HG03103 (cell line): Measurements from ENCODE around the gene MRPL22.
"Not testable (repeated sequence)": the region's sequence is repeated elsewhere in the genome, so short reads cannot be mapped to it uniquely, and the experiment has no call there.

Experiments
- ATAC-seq: cut with Tn5 transposase; IDR thresholded peaks from one replicate; pipeline ENCODE4 v1.9.1; 2021; ENCODE audit warnings: low read depth; ENCODE audit not compliant: unreplicated experiment

Gene MRPL22

DNA sequence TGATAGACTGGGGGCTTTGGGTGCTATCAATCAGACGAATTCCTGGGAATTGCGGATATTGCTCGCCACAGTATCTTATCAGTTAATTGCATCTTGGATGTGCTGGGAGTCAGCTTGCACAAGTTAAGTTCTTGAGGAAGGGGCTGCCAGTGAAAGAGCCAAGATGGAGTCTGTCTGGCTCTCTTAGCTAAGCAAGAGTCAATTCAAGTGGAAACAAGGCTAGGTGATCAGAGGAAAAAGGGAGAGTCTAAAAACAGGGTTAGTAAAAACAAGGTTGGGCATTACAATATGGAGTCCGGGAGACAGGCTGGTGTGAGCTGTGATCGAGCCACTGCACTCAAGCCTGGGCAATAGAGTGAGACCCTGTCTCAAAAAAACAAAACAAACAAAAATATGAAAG is 1.5 kb upstream of the MRPL22 start:
- not testable (repeated sequence) for ATAC-seq

GRCh38 chr5:154940375-154940771 is 500 bp upstream of the MRPL22 start:
- no peak for ATAC-seq

DNA sequence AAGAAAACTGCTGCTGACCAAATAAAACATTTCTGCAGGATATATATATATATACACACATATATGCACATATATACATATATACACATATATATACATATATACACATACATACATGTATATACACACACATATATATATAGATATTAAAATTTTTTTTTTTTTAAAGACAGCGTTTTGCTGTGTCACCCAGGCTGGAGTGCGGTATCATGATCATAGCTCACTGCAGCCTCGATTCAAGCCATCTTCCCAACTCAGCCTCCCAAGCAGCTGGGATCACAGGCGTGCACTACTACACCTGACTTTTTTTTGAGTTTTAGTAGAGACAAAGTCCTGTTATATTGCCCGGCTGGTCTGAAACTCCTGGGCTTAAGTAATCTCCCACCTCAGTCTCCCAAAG is 2.7 kb downstream of the MRPL22 start:
- ATAC-seq = no peak

GRCh38 chr5:154944716-154945115 is 3.8 kb downstream of the MRPL22 start:
- ATAC-seq = no peak

- no peak for ATAC-seq
Measured at GRCh38 chr5:154945695-154946301, 4.9 kb downstream of the MRPL22 start.

DNA sequence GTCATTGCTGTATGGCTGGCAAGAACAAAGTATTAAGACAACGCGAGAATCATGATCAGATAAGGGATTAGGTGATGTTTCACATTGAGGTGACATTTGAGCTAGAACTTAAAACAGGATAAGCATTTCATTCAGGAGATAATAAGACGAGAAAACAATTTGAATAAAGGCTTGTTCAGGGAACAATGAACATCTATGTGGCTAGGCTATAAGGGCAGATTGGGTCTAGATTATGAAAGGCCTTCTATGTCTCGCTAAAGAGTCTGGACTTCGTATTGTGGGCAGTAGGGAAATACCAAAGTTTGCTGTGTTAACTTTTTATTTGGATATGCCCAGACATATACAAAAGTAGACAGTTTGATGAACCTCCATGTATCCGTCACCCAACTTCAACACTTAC is 6.9 kb downstream of the MRPL22 start:
- ATAC-seq = no peak

DNA sequence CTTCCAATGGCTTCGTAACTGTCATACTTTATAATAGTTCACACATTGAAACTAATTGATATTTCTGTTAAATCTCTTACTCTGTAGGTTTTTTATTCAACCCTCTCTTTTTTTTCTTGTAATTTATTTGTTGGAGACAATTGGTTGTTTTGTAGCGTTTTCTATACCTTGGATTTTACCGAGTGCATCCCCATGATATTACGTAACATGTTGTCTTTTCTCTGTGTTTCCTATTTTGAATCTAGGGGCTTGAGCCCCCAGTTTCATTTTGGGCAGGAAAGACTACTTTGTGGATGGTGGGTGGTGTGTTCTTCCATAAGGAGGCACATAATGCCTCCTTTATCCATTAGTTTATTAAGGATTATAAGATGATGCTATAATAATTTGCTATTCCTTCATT is 7.4 kb downstream of the MRPL22 start:
- no peak for ATAC-seq

DNA sequence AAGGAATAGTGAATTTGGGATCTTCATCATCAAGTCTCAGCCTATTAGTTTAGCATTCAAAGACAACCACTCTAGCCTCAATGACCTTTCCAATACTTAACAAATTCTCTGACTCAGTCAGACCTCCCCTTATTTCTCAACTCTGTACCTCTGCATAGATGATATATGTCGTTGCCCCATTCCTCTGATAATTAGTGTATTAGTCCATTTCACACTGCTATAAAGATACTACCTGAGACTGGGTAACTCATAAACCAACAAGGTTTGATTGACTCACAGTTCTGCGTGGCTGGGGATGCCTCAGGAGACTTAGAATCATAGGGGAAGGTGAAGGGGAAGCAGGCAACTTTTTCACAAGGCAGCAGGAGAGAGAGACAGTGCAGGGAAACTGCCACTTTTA is 8.9 kb downstream of the MRPL22 start:
- ATAC-seq = no peak

DNA sequence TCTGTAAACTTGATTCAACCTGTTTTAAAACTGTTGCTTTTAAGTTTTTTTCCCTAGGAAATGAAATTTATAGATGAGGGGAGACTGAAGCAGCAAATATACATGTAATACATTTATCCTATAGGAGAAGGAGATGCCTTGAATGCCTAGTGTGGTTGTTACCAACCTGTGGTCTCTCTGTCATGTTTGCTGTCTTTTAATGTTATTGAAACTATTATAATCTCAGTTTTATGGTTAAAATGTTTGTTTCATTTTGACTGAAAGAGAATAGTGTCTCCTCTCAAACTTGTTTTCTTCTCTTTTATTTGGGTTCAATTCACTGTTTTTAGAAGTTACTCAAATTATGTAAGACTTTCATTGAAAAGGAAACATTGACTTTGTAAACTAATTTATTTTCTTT is 15.8 kb downstream of the MRPL22 start:
- no peak for ATAC-seq

GRCh38 chr5:154962494-154962893 is 21.6 kb downstream of the MRPL22 start:
- ATAC-seq = peak; percentile 98

DNA sequence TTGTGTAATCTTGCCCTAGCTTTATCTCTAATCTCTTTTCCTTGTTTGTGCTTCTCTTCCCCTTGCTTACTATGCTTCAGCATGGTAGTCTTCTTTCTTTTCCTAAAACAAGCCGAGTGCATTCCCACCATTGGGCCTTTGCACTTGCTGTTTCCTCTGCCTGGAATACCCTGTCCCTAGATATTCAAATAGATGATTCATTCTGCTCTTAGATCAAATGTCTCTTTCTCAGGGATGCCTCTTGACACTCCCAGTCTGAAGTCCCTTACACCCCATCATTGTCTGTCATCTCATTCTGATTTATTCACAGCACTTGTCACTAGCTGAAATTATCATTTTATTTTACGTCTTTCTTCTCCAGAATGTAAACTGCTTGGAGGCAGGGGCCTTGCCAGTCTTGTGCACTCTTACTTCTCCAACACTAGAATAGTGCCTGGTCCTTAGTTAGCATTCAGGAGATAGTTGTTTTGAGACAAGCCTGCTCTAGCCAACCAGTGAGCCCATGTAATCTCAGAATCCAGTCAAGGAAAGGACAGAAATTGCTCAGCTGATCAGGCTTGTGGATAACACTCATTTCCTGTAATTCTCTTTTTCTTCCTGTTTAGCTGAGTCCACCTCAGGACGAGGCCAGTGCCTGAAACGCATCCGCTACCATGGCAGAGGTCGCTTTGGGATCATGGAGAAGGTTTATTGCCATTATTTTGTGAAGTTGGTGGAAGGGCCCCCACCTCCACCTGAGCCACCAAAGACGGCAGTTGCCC is 25.4 kb downstream of the MRPL22 start:
- ATAC-seq = no peak

- no peak for ATAC-seq
Measured at GRCh38 chr5:154966874-154967273, 26.0 kb downstream of the MRPL22 start.

- ATAC-seq = no peak
Measured at GRCh38 chr5:154967421-154968024, 26.6 kb downstream of the MRPL22 start.

DNA sequence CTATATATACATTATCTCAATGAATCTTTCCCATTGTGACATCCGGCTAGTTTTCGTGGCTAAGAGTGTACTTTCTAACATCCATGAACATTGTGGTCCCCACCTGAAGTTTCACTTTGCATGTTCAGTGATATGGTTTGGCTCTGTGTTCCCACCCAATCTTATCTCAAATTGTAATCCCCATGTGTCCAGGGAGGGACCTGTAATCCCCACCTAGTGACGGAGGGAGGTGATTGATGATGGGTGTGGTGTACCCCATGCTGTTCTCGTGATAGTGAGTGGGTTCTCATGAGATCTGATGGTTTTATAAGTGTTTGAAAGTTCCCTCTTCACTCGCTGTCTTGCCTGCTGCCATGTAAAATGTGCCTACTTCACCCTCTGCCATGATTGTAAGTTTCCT is 28.1 kb downstream of the MRPL22 start:
- ATAC-seq = no peak

GRCh38 chr5:154970759-154971158 is 29.9 kb downstream of the MRPL22 start:
- no peak for ATAC-seq

DNA sequence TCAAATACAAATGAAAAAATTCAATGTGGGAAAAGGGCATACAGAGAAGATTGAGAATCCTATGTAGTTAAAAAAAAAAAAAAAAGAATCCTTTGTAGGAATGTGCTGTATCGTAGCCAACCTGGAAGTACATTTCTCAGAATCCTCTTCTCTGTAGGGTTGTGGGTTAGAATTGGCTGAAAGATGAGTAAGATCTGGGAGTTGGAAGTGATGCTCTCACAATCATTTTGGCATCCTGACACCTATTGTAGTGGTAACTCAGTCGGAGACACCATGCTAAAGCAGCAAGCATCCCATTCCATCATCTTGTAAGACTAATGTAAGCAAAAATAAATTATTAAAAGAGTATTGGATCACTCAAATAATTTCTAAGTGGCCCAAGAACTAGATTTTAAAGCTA is 30.6 kb downstream of the MRPL22 start:
- ATAC-seq = no peak

DNA sequence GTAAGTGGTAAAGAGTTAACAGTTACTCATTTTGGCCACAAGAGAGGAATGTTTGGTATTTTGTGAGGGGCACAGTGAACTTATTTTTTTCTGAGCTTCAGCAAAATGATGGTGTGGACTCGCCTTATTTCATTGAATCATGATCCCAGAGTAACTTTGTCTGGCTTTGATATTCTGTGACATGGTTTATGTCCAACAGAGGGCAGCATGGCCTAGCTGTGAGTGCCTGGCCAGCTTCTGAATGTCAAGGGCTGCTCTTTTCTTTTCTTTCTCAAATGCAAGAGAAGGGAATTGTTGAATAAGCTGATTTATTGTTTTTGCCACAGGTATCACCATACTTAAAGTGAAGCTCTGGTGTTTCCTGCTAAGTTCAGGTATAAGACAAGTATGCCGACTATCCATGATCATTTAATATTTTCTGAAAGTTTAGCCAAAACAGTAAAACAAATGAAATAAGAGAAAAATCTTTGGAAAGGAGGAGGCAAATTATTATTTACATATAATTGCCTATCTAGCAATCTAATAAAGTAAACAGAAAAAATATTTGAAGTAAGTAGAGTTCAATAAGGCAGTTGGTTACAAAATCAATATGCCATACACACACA is 31.7 kb downstream of the MRPL22 start:
- ATAC-seq = no peak

- ATAC-seq = not testable (repeated sequence)
Measured at GRCh38 chr5:154976082-154976481, 35.2 kb downstream of the MRPL22 start.

DNA sequence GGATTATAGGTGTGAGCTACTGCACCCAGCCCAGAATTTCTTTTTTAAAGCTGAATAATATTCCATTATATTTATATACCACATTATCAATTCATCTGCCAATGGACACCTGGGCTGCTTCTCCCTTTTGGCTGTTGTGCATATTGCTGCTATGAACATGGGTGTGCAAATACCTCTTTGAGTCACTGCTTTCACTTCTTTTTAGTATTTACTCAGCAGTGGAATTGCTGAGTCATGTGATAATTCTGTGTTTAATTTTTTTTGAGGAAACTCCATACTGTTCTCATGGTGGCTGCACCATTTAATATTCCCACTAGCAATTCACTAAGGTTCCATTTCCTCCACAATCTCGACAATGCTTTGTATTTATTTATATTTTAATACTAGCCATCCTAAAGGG is 36.5 kb downstream of the MRPL22 start:
- ATAC-seq = no peak

DNA sequence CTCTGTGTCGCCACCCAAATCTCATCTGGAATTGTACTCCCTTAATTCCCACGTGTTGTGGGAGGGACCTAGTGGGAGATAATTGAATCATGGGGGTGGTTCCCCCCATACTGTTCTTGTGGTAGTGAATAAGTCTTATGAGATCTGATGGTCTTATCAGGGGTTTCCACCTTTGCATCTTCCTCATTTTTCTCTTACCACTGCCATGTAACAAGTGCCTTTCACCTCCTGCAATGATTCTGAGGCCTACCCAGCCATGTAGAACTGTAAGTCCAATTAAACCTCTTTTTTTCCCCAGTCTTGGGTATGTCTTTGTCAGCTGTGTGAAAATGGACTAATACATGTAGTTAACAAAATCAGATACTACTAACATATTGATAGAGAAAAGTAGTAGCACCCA is 37.4 kb downstream of the MRPL22 start:
- not testable (repeated sequence) for ATAC-seq

GRCh38 chr5:154984946-154985516 is 44.2 kb downstream of the MRPL22 start:
- ATAC-seq = no peak
